Ishikawa (cell line): ENCODE data around the gene CDK6.

Experiments used
- CEBPB ChIP-seq: IDR thresholded peaks from 2 replicates; pipeline ENCODE4 v1.6.1; 2012
- EP300 ChIP-seq: IDR thresholded peaks from 2 replicates; pipeline ENCODE4 v1.6.1; 2012; ENCODE audit warnings: borderline replicate concordance
- TAF1 ChIP-seq: IDR thresholded peaks from 2 replicates; pipeline ENCODE4 v1.6.1; 2012; ENCODE audit warnings: low read depth, mild to moderate bottlenecking
- USF1 ChIP-seq: IDR thresholded peaks from 2 replicates; pipeline ENCODE4 v1.6.1; 2012
- TF ChIP-seq, protein P1 (sequence below): IDR thresholded peaks from 2 replicates; pipeline ENCODE4 v1.6.1; 2012; ENCODE audit warnings: low read depth, mild to moderate bottlenecking
- TF ChIP-seq, protein P2 (sequence below): IDR thresholded peaks from 2 replicates; pipeline ENCODE4 v1.6.1; 2012

- no peak for TF ChIP-seq EP300
- TF ChIP-seq, protein P1, sequence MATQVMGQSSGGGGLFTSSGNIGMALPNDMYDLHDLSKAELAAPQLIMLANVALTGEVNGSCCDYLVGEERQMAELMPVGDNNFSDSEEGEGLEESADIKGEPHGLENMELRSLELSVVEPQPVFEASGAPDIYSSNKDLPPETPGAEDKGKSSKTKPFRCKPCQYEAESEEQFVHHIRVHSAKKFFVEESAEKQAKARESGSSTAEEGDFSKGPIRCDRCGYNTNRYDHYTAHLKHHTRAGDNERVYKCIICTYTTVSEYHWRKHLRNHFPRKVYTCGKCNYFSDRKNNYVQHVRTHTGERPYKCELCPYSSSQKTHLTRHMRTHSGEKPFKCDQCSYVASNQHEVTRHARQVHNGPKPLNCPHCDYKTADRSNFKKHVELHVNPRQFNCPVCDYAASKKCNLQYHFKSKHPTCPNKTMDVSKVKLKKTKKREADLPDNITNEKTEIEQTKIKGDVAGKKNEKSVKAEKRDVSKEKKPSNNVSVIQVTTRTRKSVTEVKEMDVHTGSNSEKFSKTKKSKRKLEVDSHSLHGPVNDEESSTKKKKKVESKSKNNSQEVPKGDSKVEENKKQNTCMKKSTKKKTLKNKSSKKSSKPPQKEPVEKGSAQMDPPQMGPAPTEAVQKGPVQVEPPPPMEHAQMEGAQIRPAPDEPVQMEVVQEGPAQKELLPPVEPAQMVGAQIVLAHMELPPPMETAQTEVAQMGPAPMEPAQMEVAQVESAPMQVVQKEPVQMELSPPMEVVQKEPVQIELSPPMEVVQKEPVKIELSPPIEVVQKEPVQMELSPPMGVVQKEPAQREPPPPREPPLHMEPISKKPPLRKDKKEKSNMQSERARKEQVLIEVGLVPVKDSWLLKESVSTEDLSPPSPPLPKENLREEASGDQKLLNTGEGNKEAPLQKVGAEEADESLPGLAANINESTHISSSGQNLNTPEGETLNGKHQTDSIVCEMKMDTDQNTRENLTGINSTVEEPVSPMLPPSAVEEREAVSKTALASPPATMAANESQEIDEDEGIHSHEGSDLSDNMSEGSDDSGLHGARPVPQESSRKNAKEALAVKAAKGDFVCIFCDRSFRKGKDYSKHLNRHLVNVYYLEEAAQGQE, result no peak
- TF ChIP-seq, protein P2, sequence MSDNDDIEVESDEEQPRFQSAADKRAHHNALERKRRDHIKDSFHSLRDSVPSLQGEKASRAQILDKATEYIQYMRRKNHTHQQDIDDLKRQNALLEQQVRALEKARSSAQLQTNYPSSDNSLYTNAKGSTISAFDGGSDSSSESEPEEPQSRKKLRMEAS, result no peak
- no peak for TF ChIP-seq CEBPB
- TF ChIP-seq USF1, result no peak
- no peak for TF ChIP-seq TAF1
These were observed 10.9 kb upstream of the CDK6 start for GRCh38 chr7:92847305-92847704.
